ENCODE measurements around the gene EBI3.

The EBI3 gene

GRCh38 chr19:4194353-4194752, 35.0 kb upstream of the EBI3 start:
- Histone ChIP-seq H3K27ac (no peak overlapping the region), H3K36me3 (no peaks in the 10 kb centered on the region), H3K9me3 (no peaks in the 10 kb centered on the region), H3K4me3 (ENCODE audit: low read depth in 1 of 2, low read length in 1 of 2) (no peak overlapping the region), H3K27me3 (peaks cover 59% of the 10 kb centered on the region), H3K4me1 (ENCODE audit: control insufficient read depth in 1 of 2, insufficient read depth in 1 of 2, low read depth in 1 of 2, low read length in 1 of 2) (no peaks in the 10 kb centered on the region)
- no peak for TF ChIP-seq CTCF (IDR thresholded peaks at IDR 0.05)

- no peak overlapping the region for H3K4me3 ChIP-seq (ENCODE audit: low read depth in 1 of 2, low read length in 1 of 2)
- H3K27me3 ChIP-seq = peaks cover 76% of the 10 kb centered on the region
- no peaks in the 10 kb centered on the region for H3K36me3 ChIP-seq
- H3K27ac ChIP-seq = no peak overlapping the region
- H3K9me3 ChIP-seq = no peaks in the 10 kb centered on the region
- no peaks in the 10 kb centered on the region for H3K4me1 ChIP-seq (ENCODE audit: control insufficient read depth in 1 of 2, insufficient read depth in 1 of 2, low read depth in 1 of 2, low read length in 1 of 2)
- TF ChIP-seq CTCF (IDR thresholded peaks at IDR 0.05) = no peak
Measured at GRCh38 chr19:4196009-4196408, 33.3 kb upstream of the EBI3 start.

GRCh38 chr19:4196587-4197148, 32.7 kb upstream of the EBI3 start:
- no peaks in the 10 kb centered on the region for H3K36me3 ChIP-seq
- H3K9me3 ChIP-seq = no peaks in the 10 kb centered on the region
- no peak for TF ChIP-seq CTCF (IDR thresholded peaks at IDR 0.05)
- peaks cover 83% of the 10 kb centered on the region for H3K27me3 ChIP-seq
- H3K4me1 ChIP-seq (ENCODE audit: control insufficient read depth in 1 of 2, insufficient read depth in 1 of 2, low read depth in 1 of 2, low read length in 1 of 2) = no peaks in the 10 kb centered on the region
- H3K4me3 ChIP-seq (ENCODE audit: low read depth in 1 of 2, low read length in 1 of 2) = no peak overlapping the region
- no peak overlapping the region for H3K27ac ChIP-seq

DNA sequence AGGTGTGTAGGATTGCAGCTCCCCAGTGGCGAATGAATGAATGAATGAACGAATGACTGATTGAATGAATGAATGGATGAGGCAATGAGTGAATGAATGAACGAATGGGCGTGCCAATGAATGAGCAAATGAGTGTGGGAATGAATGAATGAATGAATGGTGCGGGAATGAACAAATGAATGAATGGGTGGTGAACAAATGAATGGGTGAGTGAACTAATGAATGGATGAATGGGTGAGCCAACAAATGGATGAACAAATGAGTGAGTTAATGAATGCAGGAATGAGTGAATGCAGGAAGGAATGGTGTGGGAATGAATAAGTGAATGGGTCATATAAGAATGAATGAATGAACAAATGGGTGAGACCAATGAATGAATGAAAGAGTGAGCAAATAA, 32.1 kb upstream of the EBI3 start:
- Histone ChIP-seq H3K4me3 (ENCODE audit: low read depth in 1 of 2, low read length in 1 of 2) (no peak overlapping the region), H3K9me3 (no peaks in the 10 kb centered on the region), H3K27me3 (peaks cover 88% of the 10 kb centered on the region), H3K4me1 (ENCODE audit: control insufficient read depth in 1 of 2, insufficient read depth in 1 of 2, low read depth in 1 of 2, low read length in 1 of 2) (no peaks in the 10 kb centered on the region), H3K27ac (no peak overlapping the region), H3K36me3 (no peaks in the 10 kb centered on the region)
- no peak for TF ChIP-seq CTCF (IDR thresholded peaks at IDR 0.05)

DNA sequence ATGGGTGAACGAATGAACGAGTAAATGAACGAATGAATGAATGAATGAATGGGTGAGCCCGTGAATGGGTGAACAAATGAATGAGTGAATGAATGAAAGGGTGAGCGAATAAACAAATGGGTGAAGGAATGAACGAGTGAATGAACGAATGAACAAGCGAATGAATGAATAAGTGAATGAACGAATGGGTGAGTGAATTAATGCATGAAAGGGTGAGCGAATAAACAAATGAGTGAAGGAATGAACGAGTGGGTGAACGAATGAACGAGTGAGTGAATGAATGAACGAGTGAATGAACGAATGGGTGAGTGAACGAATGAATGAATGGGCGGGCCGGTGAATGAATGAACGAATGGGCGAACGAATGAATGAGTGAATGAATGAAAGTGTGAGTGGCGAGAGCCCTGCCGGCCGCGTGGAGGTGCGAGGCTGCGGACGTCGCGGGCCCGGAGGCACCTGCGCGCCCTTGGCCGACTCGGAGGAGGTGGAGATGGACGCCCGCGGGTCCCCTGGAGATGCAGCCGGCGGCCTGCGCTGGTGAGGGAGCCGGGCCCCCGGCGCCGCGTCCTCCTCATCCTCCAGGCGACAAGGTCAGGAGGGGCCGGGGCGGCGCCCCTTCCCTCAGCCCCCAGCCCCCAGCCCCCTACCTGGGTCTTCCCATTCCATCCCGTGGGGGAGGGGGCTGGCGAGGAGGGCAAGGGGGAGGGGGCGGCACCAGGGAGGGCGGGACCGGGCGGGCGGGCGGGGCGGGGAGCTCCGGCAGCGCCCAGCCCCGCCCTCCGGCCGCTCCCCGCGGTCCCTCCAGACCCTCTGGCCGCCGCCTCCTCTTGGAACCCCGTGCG, 31.5 kb upstream of the EBI3 start:
- Histone ChIP-seq H3K4me1 (ENCODE audit: control insufficient read depth in 1 of 2, insufficient read depth in 1 of 2, low read depth in 1 of 2, low read length in 1 of 2) (no peaks in the 10 kb centered on the region), H3K27me3 (peaks cover 93% of the 10 kb centered on the region), H3K4me3 (ENCODE audit: low read depth in 1 of 2, low read length in 1 of 2) (no peak overlapping the region), H3K27ac (no peak overlapping the region), H3K36me3 (no peaks in the 10 kb centered on the region), H3K9me3 (no peaks in the 10 kb centered on the region)
- no peak for TF ChIP-seq CTCF (IDR thresholded peaks at IDR 0.05)

Data from neutrophil (primary cell).